CD4-positive, alpha-beta T cell treated with Interleukin-1 beta for 1 hour (primary cell): ENCODE measurements around the gene CNPY1.

Experiments used
- DNase-seq, 2 donors: peaks; one replicate each; pipeline ENCODE4 v3.0.0-alpha.2; 2020 to 2022

The CNPY1 gene

DNA sequence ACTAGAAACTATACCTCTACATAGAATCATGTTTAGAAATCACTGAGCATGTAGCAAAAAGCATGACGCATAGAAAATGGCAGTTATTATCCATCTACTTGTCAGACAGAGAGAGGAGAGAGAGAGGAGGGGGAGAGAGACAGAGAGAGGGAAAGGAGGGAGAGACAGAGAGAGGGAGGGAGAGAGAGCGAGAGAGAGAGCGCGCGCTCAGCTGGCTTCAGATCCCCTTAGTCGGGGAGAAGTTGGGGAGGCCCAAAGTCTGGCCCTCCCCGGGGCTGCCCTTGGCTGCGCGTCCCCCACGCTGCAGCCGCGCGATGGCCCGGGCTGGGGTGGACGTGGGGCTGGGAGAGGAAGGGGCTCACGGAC lies 37.0 kb downstream of the CNPY1 start:
- no peak for DNase-seq

DNA sequence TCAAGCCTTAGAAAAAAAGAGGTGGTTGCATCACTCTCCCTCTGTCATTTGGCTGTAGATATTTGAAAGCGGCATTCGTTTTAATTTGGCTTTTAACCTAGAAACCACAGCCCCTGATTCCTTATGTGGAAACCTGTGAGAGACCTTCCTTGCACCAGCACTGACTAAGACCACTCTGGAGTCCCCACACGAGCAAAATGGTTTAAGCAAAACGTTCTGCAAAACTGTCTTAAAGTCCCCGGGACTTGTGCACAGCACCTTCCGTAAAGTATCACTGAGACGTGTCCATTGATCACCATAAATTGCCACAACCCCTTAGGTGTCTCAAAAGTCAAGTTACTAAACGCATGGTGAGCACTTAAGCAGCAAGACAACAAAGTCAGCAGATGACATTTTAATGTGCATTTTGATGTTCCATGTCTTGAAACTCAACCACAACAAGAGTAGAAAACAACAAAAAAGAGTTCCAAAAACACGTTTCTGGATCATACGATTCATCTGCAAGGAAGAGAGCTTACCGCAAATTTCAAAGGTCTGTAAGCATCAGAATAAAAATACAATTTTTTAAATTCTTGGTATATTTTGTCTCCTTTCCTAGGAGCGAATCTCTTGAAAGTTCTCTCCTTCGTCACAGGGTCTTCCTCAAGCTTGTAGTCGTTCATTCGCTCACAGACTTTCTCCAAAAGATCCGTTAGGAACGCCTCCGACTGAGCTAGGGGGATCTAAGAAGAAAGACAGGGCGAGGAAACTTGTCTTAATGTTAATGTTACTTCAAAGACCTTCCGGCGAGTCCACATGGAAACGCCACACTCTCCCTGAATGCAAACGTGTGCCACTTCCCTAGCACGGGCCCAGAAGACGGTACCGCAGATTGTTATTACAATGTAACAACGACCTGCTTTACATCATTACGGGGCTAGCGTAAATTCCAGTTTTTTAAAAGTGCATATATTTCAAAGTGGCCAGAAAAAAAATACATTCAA lies 37.7 kb downstream of the CNPY1 start:
- no peak for DNase-seq

DNA sequence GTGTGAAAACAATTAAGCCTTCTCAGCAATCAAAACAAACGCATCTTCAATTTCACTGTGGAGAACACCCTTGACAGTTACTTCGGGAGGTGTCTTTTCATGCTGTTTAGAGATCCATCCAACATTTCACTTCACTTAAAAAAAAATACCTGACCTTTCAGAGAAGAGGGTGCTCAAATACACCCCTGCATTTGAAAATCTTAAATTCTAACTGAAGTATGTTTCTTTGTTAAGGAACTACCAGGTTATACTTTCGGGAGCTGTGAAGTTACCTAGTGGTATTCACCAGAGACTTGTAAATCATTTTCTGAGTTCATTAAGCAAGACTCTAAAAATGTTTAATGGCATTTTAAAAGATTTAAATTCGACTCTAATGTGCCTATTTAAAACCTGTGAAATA lies 38.8 kb downstream of the CNPY1 start:
- no peak for DNase-seq

DNA sequence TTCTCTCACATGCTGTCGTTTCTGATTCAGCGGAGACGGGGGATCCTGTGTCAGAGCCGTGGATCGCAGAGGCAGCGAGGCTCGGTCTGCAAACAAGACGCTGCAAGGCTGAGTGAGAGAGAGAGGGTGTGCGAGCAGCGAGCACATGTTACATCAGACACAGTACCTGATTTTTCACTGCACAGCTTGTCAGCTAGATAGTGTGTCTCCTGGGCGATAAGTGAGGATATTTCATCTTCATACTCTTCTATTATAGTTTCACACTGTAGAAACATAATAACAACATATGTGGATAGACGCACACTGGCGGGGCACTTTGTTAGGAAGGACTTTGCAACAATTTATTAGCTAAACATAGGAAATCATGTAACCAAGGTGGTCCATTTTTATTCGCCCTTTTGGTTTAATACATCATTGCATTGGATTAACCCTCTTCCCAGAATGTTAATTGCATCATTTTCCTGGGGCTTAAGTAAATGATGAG lies 39.5 kb downstream of the CNPY1 start:
- no peak for DNase-seq

DNA sequence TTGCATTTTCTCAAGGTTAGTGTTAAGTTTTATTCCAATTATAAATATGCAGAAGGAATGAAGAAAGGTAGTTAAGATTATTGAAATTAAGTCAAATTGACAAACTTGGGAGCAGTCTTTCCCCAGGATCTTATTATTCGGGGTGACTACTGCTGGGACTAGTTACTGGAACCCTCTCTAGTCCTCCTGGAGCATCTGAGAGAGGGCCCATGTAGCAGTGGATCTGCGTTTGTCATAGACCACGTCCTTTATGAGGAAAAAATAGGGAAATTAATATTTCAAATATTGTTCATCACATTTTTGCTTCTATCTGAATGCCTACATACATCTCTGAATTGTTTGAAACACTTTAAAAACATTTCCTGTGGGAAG lies 41.0 kb downstream of the CNPY1 start:
- DNase-seq: no peak

DNA sequence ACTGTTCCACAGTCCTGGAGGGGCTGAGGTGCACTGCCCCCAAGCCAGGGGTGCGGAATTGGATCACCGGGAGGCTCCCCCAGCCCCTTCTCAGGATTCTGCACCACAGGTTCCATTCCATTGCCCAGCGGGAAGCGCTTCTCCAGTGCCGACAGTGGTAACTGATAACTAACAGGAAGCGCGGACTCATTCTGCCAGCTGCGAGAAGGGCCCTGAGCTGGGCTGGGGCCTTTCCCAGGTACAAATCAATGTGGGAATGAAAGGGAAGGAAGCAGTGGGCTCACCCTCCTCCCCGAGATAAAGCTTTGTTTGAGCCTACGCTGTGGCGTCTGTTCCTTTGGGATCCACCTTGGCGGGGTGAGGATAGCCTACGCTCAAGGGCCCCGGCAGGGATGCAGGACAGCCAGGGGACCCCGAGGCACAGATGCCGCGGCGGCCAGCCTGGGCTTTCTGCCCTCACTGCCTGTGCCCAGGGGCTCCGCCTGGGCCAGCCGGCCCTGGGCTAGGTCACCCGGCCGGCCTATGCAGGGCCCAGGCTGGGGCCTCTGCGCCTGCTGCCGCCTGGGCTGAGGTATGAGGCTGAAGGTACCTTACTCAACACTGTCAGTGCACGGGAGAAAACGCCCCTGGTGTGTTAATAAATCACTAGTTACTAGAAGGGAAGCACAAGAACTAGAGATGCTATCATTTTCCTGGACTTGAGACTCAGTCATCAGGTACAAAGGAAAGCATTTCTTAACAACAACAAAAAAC lies 49.0 kb downstream of the CNPY1 start:
- DNase-seq: no peak

DNA sequence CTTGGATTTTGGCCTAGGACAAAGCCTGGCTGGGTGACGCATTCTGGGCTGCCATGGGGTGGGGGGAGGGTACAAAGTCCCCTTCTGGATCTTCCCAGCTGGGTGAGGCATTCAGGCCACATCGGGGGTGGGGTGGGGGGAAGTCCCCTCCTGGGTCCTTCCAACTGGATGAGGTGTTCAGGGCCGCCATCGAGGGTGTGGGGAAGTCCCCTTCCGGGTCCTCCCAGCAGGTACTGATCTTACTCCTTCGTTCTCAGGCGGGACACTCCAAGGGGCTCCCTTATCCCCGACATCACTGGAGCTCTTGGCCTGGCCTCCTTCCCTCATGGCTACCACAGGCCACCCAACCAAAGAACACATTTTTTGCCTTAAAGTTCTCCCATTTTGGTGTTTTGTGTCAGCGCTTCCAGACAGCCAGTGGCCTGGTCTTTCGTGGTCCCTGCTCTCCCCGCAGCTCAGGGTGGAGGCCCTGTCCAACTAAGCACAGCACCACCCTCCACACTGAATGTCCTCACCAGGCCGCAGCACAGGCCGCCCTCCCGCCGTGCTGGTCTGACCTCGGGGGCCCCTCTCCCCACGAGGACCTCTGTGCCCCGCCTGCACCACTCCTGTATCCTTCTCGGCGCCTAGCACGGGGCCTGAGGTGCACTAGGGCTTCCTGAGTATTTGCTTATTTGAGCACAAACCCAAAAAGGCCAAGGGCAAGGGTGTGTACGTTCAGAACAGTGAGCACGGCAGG lies 49.9 kb downstream of the CNPY1 start:
- DNase-seq: no peak

DNA sequence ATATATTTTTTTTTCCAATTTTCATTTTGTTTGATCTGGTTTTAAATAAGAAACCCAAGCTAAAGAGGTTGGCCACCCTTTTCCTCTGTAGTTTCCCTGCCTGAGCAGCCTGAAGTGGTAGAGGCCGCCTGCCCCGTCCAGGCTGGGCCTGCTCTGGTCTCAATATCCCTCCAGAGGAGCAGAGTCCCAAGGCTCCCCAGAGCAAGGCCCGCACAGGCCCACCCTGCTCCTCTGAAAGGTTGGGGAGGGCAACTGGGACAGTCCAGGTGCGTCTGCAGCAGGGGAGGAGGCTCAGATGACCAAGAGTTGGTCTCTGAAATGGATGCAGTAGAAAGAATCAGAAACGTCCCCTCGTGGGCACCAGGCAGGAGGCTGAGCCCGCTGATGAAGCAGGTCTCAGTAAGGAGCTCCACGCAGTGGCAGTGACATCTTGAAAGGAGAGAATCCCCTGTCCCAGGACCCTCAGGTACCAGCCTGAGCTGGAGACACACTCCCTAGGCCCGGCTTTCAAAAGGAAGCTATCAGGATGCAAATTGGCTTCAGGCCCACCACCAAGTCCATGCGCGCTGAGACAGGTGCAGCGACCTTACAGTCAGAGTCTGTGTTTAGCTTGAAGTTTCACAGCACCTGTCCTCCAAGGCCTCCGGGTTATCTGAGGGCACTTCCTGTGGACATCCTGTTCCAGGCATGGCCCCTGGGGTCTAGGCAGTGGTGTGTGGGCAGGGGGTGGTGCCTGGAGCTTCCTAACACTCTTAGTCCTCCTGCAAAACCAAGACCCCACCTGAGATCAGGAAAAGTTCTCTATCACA lies 50.7 kb downstream of the CNPY1 start:
- no peak for DNase-seq

DNA sequence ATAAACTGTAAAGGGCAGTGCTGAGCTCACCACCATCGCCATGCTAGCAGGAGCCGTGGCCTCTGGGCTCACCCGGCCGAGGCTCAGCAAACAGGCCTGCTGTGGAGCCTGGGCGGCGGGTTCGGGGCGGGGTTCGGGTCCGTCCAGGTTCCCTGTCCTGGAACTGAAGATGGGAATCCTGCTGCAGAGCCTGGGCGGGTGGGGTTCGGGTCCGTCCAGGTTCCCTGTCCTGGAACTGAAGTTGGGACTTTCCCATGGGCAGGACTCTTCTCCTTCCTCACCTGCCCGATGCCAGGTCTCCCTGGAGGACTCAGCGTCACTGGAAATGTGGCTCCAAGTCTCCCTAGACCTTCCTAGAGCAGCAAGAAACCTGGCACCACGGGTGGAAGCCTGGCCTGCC lies 51.8 kb downstream of the CNPY1 start:
- DNase-seq: no peak

DNA sequence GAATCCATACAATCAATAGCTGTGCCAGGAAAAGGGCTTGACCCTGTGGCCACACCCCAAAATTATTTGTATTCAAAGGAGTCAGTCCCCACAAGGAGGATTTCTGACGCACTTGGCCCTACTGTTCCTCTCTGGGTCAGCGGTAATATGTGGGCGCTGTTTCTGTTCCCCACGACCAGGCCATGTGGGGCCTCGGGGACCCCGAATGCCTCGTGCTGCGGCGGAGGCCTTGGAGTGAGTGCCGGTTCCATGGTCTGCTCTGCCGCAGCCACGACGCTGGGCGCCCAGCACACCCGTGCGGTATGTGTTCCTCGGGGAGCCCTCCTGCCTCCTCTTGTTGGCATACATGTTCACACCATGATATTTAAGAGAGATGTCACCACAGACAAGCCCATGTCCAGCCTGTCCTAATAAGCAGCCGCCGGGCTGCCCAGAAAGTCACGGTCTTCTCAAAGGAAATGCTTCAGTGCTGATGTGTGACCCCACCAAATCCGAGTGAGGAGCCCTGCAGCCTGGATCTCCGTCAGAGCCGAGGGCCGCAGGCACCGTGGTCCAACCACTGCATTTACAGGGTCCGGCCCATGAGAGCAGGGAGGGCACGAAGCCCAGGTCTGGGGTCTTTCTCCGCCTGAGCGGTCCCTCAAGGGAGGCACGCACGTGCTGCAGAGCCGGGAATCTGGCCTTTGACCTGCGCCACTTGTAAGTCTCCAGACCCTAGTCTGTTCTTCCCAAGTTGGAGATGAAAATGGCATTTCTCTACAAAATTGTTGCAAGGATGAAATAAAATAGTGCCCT lies 52.4 kb downstream of the CNPY1 start:
- DNase-seq: no peak

DNA sequence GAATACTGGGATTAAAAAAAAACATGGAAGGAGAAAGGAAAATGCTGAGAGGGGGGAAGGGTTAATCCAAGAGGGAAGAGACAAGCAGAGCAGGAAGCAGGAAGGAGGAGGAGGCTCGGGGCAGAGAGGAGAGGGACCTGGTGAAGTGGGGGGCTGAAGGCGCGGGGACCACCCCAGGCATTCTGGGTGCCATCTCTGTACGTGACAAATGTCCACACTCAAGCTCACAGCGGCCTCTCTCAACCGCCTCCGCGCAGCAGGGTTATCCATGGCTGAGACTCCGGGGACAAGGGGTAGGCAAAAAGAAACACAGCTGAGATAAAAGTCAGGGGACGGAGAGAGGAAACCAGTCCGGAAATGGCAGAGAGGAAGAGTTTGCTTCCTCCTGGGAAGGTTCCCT lies 54.5 kb downstream of the CNPY1 start:
- no peak for DNase-seq

DNA sequence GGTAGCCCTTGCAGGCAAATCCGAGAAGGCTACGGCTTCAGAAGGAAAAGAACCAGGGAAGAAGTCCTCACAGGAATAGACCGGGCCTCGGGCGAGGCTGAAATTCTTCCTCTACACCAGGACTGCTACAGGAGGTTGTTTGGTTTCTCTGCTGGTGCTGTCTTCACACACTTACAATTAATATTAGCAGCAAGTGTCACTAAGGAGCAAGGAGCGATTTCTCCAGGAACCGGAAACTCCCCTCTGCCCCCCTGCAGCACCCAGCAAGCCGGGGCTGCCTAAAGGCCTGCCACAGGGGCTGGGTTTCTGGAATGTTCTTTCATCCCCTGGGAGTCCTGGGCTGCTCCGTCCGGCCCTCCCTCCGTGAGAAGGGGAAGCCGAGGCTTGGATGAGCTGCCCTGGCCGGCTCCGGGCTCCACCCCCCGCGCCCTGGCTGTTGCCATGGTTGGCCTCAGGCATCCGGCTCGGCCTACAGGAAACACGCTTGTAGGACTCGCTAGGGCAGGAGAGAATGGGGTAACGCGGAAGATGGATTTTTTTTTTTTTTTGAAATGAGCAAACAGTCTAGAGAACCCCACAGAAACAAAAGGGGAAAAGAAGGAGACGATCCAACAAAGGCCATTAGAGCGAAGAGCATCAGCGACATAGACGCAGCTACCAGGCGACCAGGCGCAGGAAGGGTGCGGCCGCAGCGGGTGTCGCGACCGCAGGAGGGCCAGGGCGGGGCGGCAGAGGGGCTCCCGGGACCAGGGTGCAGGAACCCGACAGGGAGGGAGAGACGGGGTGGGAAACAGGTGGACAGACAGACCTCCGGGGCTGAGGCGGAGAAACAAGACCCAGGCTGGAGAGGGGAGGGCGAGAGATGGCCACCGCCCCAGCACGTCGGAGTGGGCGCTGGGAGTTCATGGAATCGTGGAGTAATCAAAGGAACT lies 55.4 kb downstream of the CNPY1 start:
- peak; percentile 27 to 49 for DNase-seq

DNA sequence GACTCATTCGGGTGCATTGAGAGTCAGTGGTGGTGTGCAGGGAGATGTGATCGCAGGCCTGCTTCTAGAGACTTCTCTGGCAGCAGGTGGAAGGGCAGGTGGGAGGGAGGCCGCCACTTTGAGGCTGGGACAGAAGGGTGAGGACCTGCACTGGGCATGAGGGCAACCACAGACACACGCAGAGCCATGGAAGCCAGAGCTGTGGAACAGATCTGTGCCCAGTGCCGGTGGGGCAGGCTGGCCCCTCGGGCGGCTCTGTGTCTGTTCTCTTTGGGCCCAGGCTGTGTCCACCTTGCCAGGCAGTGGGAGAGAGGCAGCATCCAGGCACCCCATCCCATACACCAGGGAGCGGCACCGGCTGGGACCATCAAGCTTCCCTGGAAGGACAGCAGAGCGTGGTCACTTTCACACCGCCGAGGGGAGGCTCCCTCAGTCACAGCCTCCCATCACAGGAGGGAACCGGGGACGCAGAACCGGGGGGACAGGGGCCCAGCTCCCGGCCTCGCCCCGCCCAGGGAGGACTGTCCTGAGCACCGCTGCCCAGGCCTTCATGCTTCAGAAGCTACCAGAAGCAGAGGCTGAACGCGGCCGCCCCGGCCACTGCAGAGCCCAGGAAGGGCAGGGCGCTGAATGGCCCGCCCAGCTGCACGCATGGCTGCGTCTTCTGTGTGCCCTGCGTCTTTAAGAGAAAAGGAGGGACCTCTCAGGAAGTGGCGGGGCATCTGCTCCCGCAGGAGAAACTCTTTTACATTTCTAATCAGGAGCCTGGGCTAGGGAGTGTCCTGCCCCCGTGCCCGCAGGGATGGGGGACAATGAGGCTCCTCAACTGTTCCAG lies 56.3 kb downstream of the CNPY1 start:
- DNase-seq: no peak

DNA sequence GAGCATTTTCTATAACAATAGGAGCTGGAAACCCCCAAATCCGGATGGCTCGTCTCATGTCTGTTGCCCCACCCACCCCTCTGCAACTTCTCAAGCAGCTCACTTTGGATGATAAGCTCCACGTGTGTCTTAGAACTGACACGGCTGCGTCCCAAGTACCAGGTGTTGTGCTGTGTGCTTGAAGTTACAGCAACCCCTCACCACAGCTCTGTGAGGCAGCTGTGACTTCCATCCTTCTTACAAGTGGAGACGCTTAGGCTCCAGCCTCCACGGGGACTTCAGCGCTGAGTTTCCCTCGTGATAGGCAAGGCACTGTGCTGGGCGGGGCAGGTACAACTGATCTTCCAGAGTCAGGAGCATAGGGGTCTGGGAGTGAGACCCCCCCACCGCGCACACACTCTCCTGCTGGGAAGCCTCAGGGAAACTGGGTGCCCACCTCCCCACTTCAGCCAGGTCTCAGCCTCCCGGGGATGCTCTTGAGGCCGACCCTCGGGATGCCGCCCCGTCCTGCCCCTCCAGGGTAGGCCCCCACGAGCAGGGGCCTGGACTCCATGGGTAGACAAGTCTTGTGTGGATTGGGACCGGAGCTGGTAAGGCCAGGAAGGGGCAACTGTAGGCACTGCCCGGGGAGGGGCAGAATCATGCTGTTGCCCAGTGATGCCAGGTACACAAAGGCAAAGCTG lies 57.1 kb downstream of the CNPY1 start:
- DNase-seq: no peak

DNA sequence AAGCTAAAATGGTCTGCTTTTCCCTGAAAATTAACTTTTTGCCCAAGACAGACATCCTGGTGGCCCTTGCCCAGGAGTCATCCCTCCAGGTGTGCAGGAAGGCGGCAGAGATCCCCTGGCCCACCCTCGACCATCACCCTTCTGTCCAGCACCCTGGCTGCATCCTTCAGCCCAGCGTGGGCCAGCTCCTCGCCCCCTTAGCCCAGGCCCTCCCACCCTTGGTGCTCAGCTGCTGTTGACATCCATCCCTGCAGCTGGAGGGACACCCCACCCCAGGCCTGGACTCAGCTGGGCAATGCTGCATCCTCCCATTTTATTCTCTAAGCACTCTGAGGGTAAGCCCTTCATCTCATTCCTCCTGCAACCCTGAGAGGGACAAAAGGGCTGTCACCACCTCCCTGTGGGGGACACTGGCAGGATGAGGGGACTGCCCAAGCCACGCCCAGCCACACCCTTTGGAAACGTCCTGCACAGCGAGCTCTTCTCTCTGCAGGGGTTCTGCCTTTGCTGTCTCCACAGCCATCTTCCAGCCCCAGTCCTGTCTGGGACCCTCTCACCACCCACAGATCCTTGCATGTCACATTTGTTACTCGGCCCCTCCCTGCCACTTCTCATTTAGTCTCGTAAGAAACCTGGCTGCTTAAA lies 57.8 kb downstream of the CNPY1 start:
- DNase-seq: no peak

DNA sequence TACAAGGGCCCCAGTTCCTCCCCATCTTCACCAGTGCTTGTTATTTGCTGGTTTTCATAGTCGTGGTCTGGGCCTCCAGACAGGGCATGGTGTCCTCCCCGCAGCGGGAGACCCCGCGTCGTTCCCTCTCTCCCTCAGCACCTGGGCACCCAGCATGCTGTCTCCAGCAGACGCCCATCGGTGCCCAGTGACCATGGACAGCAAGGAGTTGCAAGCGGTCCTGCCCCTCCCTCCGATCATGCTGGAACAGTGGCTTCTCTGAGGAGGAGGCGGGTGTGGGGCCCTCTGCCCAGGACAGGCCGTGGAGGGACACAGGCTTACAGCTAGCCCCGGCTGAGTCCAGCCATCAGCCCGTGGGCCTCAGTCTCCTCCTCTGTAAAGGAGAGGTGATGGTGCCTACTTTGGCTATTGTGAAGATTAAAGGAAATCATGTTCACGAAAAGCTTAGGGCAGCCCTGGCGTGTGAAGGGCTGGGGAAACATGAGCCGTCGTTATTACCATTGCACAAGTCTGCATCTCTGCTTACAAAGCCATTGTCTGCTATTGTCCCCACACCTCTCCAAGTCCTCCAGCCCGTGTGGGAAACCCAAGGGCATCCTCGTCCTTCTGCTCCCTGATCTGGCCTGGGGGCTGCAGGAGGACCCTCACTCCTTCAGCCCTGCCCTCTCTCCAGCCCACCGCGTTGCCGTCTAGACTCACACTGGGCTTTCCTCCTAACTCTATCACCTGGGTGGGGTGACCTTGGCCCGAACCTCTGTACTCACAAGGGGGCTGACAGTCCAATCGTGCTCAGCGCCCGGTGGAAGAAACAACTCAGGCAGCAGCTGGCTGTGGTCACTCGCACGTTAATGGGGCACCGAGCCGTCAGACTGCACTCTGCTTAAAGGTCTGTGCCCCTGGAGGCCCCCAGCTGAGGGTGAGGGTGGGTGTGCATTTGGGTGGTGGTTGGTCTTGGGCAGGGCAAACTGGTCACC lies 58.6 kb downstream of the CNPY1 start:
- no peak for DNase-seq
